HUES6 (cell line): ENCODE data around the gene MT1A.

Experiments used
- H3K27ac ChIP-seq: 2 replicates; pipeline ENCODE4 v1.7.0; 2013; ENCODE audit warnings: low read depth, mild to moderate bottlenecking, low read length, inconsistent platforms
- H3K27me3 ChIP-seq: 2 replicates; pipeline ENCODE4 v1.6.1; 2013; ENCODE audit warnings: low read length; ENCODE audit not compliant: control insufficient read depth, insufficient read depth
- H3K36me3 ChIP-seq: 2 replicates; pipeline ENCODE4 v1.6.1; 2013; ENCODE audit warnings: low read length; ENCODE audit not compliant: control insufficient read depth, insufficient read depth
- H3K4me1 ChIP-seq: 2 replicates; pipeline ENCODE4 v1.6.1; 2013; ENCODE audit warnings: low read length; ENCODE audit not compliant: control insufficient read depth, insufficient read depth
- H3K4me3 ChIP-seq: 2 replicates; pipeline ENCODE4 v1.5.1; 2013; ENCODE audit warnings: low read depth, low read length
- H3K9ac ChIP-seq: one replicate; pipeline ENCODE4 v1.6.1; 2013; ENCODE audit warnings: mild to moderate bottlenecking, low read length
- H3K9me3 ChIP-seq: 2 replicates; pipeline ENCODE4 v1.6.1; 2013; ENCODE audit warnings: low read depth, low read length; ENCODE audit not compliant: control insufficient read depth, insufficient read depth

Gene MT1A

DNA sequence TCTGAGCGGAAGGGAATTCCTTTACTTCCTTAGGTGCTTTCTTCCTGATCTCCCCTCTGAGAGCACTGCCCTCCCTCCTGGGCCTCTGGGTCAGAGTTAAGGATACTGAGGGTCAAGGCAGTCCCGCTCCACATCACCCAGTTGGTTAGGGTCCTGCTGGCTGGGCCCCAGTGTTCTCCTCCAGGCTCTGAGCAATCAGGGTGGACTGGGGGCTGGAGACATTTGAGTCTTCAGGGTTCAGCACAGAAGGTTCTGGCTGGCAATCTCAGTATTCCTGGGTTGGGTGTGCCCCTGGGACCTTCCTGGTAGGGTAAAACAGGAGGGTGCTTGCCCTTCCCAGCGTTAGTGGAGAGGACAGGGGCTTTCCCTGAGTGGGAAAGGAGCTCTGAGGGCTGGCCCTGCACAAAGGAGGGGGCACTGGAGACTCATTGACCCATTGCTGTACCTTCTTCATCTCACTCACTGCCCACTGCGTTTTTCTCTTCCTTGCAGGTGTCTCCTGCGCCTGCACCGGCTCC, 5.6 kb upstream of the MT1A start:
- peaks cover 14% of the 10 kb centered on the region; the same call in 1 of the 2 replicates for H3K4me1 ChIP-seq
- peaks cover 98% of the 10 kb centered on the region for H3K27me3 ChIP-seq
- no peak overlapping the region for H3K27ac ChIP-seq
- H3K9me3 ChIP-seq: no peaks in the 10 kb centered on the region
- peak overlapping the region; percentile 73 for H3K9ac ChIP-seq
- H3K4me3 ChIP-seq: peak overlapping the region; percentile 60
- H3K36me3 ChIP-seq: no peaks in the 10 kb centered on the region

GRCh38 chr16:56633535-56633934, 4.9 kb upstream of the MT1A start:
- no peak overlapping the region for H3K9ac ChIP-seq
- H3K27me3 ChIP-seq: peaks cover 100% of the 10 kb centered on the region
- no peak overlapping the region for H3K27ac ChIP-seq
- H3K4me3 ChIP-seq: no peak overlapping the region
- H3K9me3 ChIP-seq: no peaks in the 10 kb centered on the region
- peaks cover 15% of the 10 kb centered on the region for H3K4me1 ChIP-seq
- no peaks in the 10 kb centered on the region for H3K36me3 ChIP-seq

DNA sequence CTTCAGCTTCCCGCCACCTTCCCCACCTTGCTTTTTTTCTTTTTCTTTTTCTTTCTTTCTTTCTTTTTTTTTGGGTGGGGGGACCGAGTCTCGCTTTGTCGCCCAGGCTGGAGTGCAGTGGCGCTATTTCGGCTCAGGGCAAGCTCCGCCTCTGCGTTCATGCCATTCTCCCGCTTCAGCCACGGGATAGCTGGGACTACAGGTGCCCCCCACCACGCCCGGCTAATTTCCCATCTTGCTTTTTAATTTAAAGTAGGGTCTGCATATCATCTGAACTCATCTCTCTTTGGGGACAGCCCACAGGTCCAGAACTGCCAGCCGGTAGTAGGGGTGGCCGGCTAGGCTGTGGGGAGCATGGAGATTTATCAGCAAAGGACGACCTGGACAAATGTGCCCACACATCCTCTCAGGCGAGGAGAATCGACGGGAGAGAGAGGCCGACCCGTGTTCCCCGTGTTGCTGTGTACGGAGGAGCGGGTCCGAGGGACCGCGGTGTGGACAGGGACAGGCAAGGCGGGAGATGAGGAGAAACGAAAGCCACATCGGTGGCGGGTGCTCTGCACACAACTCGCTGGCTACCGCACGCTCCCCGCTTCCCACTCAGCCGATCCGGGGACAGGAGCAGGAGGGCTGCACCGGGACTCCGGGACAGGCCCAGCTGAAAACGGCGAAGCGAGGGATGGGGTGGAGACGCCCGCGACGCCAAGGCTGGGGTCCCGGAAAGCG, 3.6 kb upstream of the MT1A start:
- Histone ChIP-seq H3K27me3 (peaks cover 100% of the 10 kb centered on the region), H3K9ac (peak overlapping the region; percentile 45), H3K27ac (no peak overlapping the region), H3K4me1 (peaks cover 19% of the 10 kb centered on the region), H3K9me3 (no peaks in the 10 kb centered on the region), H3K4me3 (peak overlapping the region; percentile 55), H3K36me3 (no peaks in the 10 kb centered on the region)

- H3K27ac ChIP-seq: no peak overlapping the region
- peak overlapping the region; percentile 45 for H3K9ac ChIP-seq
- H3K9me3 ChIP-seq: no peaks in the 10 kb centered on the region
- peak overlapping the region; percentile 55 for H3K4me3 ChIP-seq
- no peaks in the 10 kb centered on the region for H3K36me3 ChIP-seq
- peaks cover 19% of the 10 kb centered on the region for H3K4me1 ChIP-seq
- peaks cover 100% of the 10 kb centered on the region for H3K27me3 ChIP-seq
Observed at GRCh38 chr16:56635441-56635967, 3.0 kb upstream of the MT1A start.

GRCh38 chr16:56636616-56637413, 1.7 kb upstream of the MT1A start:
- no peak overlapping the region for H3K27ac ChIP-seq
- H3K4me3 ChIP-seq: no peak overlapping the region
- H3K9me3 ChIP-seq: no peaks in the 10 kb centered on the region
- no peaks in the 10 kb centered on the region for H3K36me3 ChIP-seq
- H3K27me3 ChIP-seq: peaks cover 100% of the 10 kb centered on the region
- H3K4me1 ChIP-seq: peaks cover 19% of the 10 kb centered on the region
- no peak overlapping the region for H3K9ac ChIP-seq

- Histone ChIP-seq H3K4me3 (no peak overlapping the region), H3K27me3 (peaks cover 100% of the 10 kb centered on the region), H3K27ac (no peak overlapping the region), H3K36me3 (no peaks in the 10 kb centered on the region), H3K9me3 (no peaks in the 10 kb centered on the region), H3K9ac (no peak overlapping the region), H3K4me1 (peaks cover 23% of the 10 kb centered on the region)
Observed at GRCh38 chr16:56639045-56639444, 579 bp downstream of the MT1A start.

- H3K9me3 ChIP-seq: no peaks in the 10 kb centered on the region
- no peak overlapping the region for H3K9ac ChIP-seq
- H3K27ac ChIP-seq: no peak overlapping the region
- H3K4me3 ChIP-seq: no peak overlapping the region
- H3K27me3 ChIP-seq: peaks cover 100% of the 10 kb centered on the region
- H3K4me1 ChIP-seq: peaks cover 23% of the 10 kb centered on the region
- no peaks in the 10 kb centered on the region for H3K36me3 ChIP-seq
Observed at GRCh38 chr16:56640076-56640475, 1.6 kb downstream of the MT1A start.

DNA sequence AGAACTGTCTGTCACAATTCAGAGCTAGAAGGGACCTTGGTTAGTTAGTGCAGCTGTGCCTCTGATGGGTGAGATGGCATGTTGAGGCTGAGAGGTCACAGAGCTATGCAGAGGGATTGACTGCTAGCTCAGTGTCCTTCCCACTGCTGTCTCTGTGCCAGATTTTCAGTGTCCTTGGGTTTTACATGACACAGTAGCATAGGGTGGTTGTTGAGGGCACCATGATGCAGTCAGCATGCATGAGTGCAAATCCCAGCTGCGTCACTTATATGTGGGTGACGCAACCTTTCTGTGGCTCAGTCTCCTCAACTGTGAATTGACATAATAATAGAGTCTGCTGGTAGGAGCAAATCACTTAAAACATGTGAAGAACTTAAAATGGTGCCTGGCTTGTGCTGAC, 2.7 kb downstream of the MT1A start:
- Histone ChIP-seq H3K27ac (no peak overlapping the region), H3K4me3 (no peak overlapping the region), H3K9ac (no peak overlapping the region), H3K27me3 (peaks cover 100% of the 10 kb centered on the region), H3K9me3 (no peaks in the 10 kb centered on the region), H3K4me1 (peaks cover 16% of the 10 kb centered on the region), H3K36me3 (no peaks in the 10 kb centered on the region)

DNA sequence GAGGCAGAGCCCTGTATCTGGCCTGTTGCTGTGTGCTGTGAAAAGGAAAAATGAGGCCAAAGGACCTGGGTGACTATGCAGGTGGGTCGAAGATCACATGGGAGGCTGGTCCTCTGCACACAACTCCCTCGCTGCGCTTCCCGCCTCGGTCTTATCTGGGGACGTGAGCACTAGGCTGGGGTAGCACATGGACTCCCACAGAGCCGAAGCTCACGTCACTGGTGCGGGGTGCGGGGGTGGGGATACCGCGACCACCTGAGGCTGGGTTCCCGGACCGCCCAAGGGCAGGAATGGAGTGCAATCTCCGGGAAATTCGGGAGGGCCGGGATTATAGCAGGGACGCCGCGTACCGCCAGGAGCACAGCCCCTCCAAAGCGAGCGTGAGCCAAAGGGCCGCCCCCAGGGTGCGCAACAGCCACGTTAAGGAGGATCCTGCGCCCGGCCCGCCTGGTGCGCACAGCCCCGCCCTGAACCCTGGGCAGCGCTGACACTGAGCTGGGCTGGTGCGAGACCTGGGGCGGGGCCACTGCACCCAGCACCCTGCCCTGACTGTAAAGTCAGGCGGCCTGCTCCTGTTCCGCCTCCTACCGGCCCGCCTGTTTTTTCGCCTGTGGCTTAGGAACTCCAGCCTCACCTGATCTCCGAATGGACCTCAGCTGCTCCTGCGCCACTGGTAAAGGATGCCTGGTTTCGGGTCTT, 4.8 kb downstream of the MT1A start:
- Histone ChIP-seq H3K27ac (no peak overlapping the region), H3K9ac (no peak overlapping the region), H3K27me3 (peaks cover 100% of the 10 kb centered on the region), H3K36me3 (no peaks in the 10 kb centered on the region), H3K4me1 (peaks cover 19% of the 10 kb centered on the region), H3K9me3 (no peaks in the 10 kb centered on the region), H3K4me3 (peak overlapping the region; percentile 48)

DNA sequence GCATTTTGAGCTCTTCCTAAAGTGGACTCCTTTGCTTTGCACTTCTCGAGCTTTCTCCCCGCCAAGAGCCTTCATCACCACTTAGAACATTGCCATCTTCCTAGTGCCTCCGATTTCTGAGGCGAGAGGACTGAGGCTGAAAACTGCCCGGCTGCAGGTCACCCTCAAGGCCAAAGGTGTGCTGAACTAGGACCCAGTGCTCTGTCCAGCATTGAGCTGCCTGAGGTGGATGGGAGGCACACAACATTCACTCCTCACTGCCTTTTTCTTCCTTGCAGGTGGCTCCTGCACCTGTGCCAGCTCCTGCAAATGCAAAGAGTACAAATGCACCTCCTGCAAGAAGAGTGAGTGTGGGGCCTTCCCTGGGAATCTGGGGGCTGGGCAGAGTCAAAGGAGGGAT, 5.4 kb downstream of the MT1A start:
- no peak overlapping the region for H3K27ac ChIP-seq
- peaks cover 16% of the 10 kb centered on the region for H3K4me1 ChIP-seq
- H3K4me3 ChIP-seq: peak overlapping the region; percentile 48
- peaks cover 100% of the 10 kb centered on the region for H3K27me3 ChIP-seq
- no peak overlapping the region for H3K9ac ChIP-seq
- no peaks in the 10 kb centered on the region for H3K9me3 ChIP-seq
- H3K36me3 ChIP-seq: no peaks in the 10 kb centered on the region
